ENCODE results near the gene CTH. TPM values are rescaled to one million over a fixed set of nuclear protein-coding genes. Genes with fewer than 3 reads are reported as not detected.

Gene CTH
- total and polyA plus RNA-seq, 2 of the 13 experiments (the other 11 are each of a cell fraction or from before 2014, with no cell fraction given): 8.7 to 19.7 TPM

- BruUV-seq (replicated peaks): no TSS peak
- POLR2A ChIA-PET: no interaction called here
- intact Hi-C loops (cut with micrococcal nuclease; ENCODE audit: unreplicated experiment): no loop called here
- Histone ChIP-seq H3K4me1 (ENCODE audit: insufficient read depth, low read length) (no peaks in the 10 kb centered on the region), H3K27ac (ENCODE audit: extremely low read length, insufficient read depth, low read length) (no peak overlapping the region), H3K9me3 (ENCODE audit: low read length) (no peaks in the 10 kb centered on the region), H3K36me3 (replicated peaks in 1 of 2; ENCODE audit: control insufficient read depth in 1 of 2, insufficient read depth in 2 of 2, low read length in 2 of 2) (no peaks in the 10 kb centered on the region), H3K79me2 (ENCODE audit: insufficient read depth, low read length) (no peaks in the 10 kb centered on the region), H4K20me1 (ENCODE audit: insufficient read depth, low read length) (no peaks in the 10 kb centered on the region), H3K9ac (ENCODE audit: insufficient read depth, low read depth, low read length) (no peak overlapping the region), H3K4me2 (ENCODE audit: low read depth, low read length) (no peak overlapping the region), H3K27me3 (ENCODE audit: control insufficient read depth in 1 of 2, insufficient read depth in 2 of 2, low read length in 2 of 2) (no peaks in the 10 kb centered on the region), H3K4me3 (replicated peaks in 1 of 3; ENCODE audit: insufficient read depth in 1 of 3, low read depth in 2 of 3, low read length in 3 of 3) (no peak overlapping the region), H2AFZ (ENCODE audit: low read length) (no peak overlapping the region)
- DNase-seq (ENCODE audit: low spot score) (no peak), FAIRE-seq (no peak), ATAC-seq (no peak)
- TF ChIP-seq CBX5 (CRISPR knock-in tag; IDR thresholded peaks at IDR 0.05; ENCODE audit: borderline replicate concordance) (no peak), ZSCAN29 (CRISPR knock-in tag; conservative IDR thresholded peaks at IDR 0.05) (no peak), TOPORS (CRISPR knock-in tag; IDR thresholded peaks at IDR 0.05) (no peak)
- in situ Hi-C loops (cut with HindIII; ENCODE audit: extremely low pct_ligation_motif_present, low pct_unique_long_range_greater_than_20kb): no loop called here
- CTCF ChIA-PET (ENCODE audit: low intra/inter-chr PET ratio, low total read pairs): no interaction called here
Measured at GRCh38 chr1:70458131-70458530, 47.1 kb downstream of the CTH start.

DNA sequence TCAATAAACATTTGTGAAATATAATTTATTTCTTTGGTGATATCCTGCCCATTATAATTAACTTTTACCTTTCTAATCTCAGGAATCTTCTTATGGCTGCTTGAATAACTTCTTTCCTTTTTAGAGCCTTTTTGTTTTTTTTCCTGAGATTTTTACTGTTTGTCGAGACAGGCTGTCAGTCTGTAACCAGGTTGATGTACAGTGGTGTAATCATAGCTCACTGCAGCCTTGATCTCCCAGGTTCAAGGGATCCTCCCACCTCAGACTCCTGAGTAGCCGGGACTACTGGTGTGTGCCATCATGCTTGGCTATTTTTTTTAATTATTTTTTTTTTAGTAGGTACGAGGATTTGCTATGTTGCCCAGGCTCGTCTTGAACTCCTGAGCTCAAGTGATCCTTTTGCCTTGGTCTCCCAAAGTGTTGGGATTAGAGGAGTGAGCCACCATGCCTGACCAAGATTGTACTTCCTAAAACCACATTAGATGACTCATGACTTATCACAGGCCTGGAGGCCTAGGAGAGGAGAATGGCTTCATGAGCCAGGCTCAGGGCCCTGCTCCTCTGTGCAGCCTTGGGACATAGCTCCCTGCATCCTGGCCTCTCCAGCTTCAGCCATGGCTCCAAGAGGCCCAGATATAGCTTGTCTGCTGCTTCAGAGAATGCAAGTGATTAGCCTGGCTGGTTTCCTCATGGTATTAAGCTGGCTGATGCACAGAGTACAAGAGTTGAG, 48.6 kb downstream of the CTH start:
- H3K4me1 ChIP-seq (ENCODE audit: insufficient read depth, low read length): no peaks in the 10 kb centered on the region
- ATAC-seq (peak; percentile 45; the same call in 2 of the 3 replicates), FAIRE-seq (no peak), DNase-seq (ENCODE audit: low spot score) (no peak)
- H3K79me2 ChIP-seq (ENCODE audit: insufficient read depth, low read length): no peaks in the 10 kb centered on the region
- H3K4me3 ChIP-seq (replicated peaks in 1 of 3; ENCODE audit: insufficient read depth in 1 of 3, low read depth in 2 of 3, low read length in 3 of 3): no peak overlapping the region
- in situ Hi-C loops (cut with HindIII; ENCODE audit: extremely low pct_ligation_motif_present, low pct_unique_long_range_greater_than_20kb): no loop called here
- WGBS (ENCODE audit: low lambda C conversion rate): 22% methylated on average over 4 of the region's 4 CpGs
- intact Hi-C loops (cut with micrococcal nuclease; ENCODE audit: unreplicated experiment): no loop called here
- H2AFZ ChIP-seq (ENCODE audit: low read length): no peak overlapping the region
- no peak overlapping the region for H3K4me2 ChIP-seq (ENCODE audit: low read depth, low read length)
- H3K36me3 ChIP-seq (replicated peaks in 1 of 2; ENCODE audit: control insufficient read depth in 1 of 2, insufficient read depth in 2 of 2, low read length in 2 of 2): no peaks in the 10 kb centered on the region
- CTCF ChIA-PET (ENCODE audit: low intra/inter-chr PET ratio, low total read pairs): no interaction called here
- BruUV-seq (replicated peaks): no TSS peak
- POLR2A ChIA-PET: no interaction called here
- H4K20me1 ChIP-seq (ENCODE audit: insufficient read depth, low read length): no peaks in the 10 kb centered on the region
- H3K9me3 ChIP-seq (ENCODE audit: low read length): no peaks in the 10 kb centered on the region
- H3K27me3 ChIP-seq (ENCODE audit: control insufficient read depth in 1 of 2, insufficient read depth in 2 of 2, low read length in 2 of 2): no peaks in the 10 kb centered on the region
- no peak overlapping the region for H3K27ac ChIP-seq (ENCODE audit: extremely low read length, insufficient read depth, low read length)
- no peak overlapping the region for H3K9ac ChIP-seq (ENCODE audit: insufficient read depth, low read depth, low read length)
- TF ChIP-seq JUNB (CRISPR knock-in tag; IDR thresholded peaks at IDR 0.05; ENCODE audit: borderline replicate concordance) (no peak), ZNF407 (CRISPR knock-in tag; IDR thresholded peaks at IDR 0.05; ENCODE audit: not compliant biosample characterization) (no peak), KLF15 (CRISPR knock-in tag; IDR thresholded peaks at IDR 0.05; ENCODE audit: borderline replicate concordance) (no peak), YY1 (IDR thresholded peaks at IDR 0.05; ENCODE audit: insufficient read depth, insufficient replicate concordance, low read depth, low read length) (no peak), ZNF496 (CRISPR knock-in tag; IDR thresholded peaks at IDR 0.05; ENCODE audit: insufficient replicate concordance) (no peak), ZNF543 (CRISPR knock-in tag; IDR thresholded peaks at IDR 0.05) (no peak), ELF4 (CRISPR knock-in tag; IDR thresholded peaks at IDR 0.05; ENCODE audit: borderline replicate concordance) (no peak)

All from HepG2 (cell line).